C4-2B (cell line): Measurements from ENCODE around the gene TAMALIN.

Source experiments
- CTCF ChIP-seq: fragments of 450-650 bp; conservative IDR thresholded peaks from 2 replicates; pipeline ENCODE4 v1.5.1; 2017; ENCODE audit warnings: mild to moderate bottlenecking
- ZFX ChIP-seq: fragments of 450-650 bp; IDR thresholded peaks from 2 replicates; pipeline ENCODE4 v1.6.1; 2017

DNA sequence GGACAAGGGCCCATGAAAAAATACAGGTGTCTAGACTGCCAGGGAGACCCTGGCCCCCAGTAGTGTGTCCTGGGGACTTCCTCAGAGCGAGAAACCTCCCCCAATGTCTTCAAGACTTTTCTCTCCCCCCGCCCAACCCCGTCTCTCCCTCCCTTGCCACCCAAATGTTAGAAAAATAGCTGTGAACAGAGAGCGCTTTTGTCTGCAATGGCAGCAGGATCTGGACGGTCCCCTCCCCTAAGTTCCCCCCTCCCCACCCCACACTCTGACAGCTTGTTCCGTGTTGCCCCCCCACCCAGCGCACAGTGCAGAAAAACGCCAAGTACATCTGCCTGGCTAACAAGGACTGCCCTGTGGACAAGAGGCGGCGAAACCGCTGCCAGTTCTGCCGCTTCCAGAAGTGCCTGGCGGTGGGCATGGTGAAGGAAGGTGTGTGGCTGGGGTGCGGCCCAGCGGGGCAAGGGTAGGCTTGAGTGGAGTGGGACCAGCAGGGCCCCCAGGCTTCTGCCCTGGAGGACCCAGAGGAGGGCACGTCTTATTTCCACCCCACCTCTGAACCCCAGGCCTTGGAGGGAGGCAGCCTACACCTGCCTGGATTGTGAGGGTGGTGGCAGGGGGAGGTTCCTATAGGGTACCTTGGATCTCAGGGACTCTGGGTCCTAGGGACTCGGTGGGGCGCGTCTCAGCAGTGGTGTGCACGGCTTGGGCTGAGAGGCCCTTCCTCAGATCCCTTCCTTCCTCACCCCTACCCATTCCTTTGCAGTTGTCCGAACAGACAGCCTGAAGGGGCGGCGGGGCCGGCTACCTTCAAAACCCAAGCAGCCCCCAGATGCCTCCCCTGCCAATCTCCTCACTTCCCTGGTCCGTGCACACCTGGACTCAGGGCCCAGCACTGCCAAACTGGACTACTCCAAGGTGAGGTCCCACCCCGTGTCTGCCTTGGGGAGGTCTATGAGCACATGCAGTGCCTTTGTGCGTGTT is 49.3 kb downstream of the TAMALIN start:
- TF ChIP-seq CTCF, result no peak
- TF ChIP-seq ZFX, result no peak
